Adipocyte (in vitro differentiated cells): ENCODE results near the gene ATAD3B.
"Not testable (repeated sequence)": the region's sequence is repeated elsewhere in the genome, so short reads cannot be mapped to it uniquely, and the experiment has no call there.

Experiments used
- DNase-seq: peaks from one replicate; pipeline ENCODE4 v3.0.0-alpha.2; 2015; ENCODE audit warnings: low read depth
- H3K27me3 ChIP-seq: replicated peaks from 2 replicates; pipeline ENCODE4 v1.7.0; 2013; ENCODE audit warnings: mild to moderate bottlenecking, low read length, moderate library complexity; ENCODE audit not compliant: control insufficient read depth, insufficient read depth
- H3K36me3 ChIP-seq: 2 replicates; pipeline ENCODE4 v1.7.0; 2013; ENCODE audit warnings: low read length, mild to moderate bottlenecking, moderate library complexity; ENCODE audit not compliant: control insufficient read depth, insufficient read depth, severe bottlenecking
- H3K4me1 ChIP-seq: 2 replicates; pipeline ENCODE4 v1.7.0; 2013; ENCODE audit warnings: mild to moderate bottlenecking, low read length, moderate library complexity; ENCODE audit not compliant: control insufficient read depth, insufficient read depth
- H3K4me3 ChIP-seq: 2 replicates; pipeline ENCODE4 v1.7.0; 2013; ENCODE audit warnings: mild to moderate bottlenecking, low read length, moderate library complexity
- H3K9ac ChIP-seq: 2 replicates; pipeline ENCODE4 v1.7.0; 2013; ENCODE audit warnings: mild to moderate bottlenecking, low read length, moderate library complexity
- H3K9me3 ChIP-seq: 2 replicates; pipeline ENCODE4 v1.7.0; 2013; ENCODE audit warnings: mild to moderate bottlenecking, low read length, moderate library complexity; ENCODE audit not compliant: control insufficient read depth

Gene ATAD3B

DNA sequence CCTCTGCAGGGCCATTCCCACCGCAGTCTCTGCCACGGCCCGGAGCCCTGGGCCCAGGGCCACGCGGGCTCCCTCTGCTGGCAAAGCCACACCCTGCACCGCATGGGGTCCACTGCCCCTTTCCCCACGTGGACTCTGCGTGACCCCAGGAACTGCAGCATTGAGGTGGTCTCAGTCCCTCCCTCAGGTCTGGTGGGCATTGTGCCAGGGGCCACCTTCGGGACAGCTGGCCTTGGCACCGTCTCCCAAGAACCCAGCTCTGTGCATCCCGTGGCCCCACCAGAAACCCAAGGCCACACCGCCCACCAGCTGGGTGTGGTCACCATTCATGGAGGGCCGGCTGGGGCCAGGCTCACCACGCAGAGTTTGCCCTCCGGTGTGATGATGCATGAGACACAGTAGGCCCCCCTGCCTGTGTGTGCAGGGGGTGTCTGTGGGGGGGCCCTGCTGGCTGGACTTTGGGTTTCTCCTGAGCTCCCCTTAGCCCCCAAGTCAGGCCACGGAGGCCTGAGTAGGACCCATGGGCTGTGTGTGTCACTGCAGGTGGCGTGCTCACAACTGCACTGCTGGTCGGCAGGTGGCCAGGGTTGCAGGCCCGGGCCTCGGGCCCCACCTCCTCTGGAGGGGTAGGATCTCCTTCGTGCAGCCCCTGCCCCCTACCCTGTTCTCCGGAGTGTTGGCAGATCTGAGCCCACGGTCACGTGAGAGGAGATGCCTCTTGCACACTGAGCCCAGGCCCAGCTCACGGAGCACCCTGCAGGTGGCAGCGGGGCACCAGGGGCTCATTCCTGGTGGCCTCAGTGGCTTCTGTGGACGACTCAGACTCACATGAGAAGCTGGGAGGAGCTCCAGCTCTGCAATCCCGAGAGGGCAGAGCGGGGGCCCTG is 30.3 kb upstream of the ATAD3B start:
- H3K4me3 ChIP-seq, result no peak overlapping the region
- peaks cover 7% of the 10 kb centered on the region for H3K4me1 ChIP-seq
- DNase-seq, result peak; percentile 65
- no peak overlapping the region for H3K9ac ChIP-seq
- no peaks in the 10 kb centered on the region for H3K9me3 ChIP-seq
- no peaks in the 10 kb centered on the region for H3K36me3 ChIP-seq
- H3K27me3 ChIP-seq, result no peaks in the 10 kb centered on the region

DNA sequence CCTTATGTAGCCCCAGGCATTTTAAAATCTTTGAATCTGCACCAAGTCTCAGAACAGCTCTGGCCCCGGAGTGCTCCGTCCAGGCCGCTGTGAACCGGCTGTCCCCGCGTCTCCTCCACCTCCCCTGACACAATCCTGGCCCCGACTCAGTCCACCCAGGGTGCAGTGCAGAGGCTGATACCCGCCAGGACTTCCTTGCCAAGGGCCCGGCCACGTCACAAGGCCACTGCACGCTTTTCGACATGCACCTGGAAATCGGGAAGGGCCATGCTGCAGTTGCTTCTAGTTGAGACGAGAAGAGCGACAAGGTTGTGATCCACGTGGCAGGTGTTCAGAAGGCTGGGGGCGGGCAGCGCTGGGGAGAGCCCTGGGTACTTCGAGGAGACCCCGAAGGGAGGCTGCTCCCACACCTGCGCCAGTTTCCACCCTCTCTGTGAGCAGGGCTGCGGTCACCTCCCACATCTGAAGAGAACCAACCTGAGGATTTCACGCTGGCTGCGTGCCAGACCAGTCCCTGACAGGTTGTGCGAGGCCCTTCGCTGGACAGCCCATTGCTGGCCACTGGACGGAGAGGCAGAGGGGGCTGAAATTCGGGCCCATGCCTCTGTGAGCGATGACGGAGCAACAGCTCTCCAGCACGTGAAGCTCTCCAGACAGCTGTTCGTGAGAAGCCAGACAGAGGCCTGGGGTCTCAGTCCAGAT is 29.3 kb upstream of the ATAD3B start:
- Histone ChIP-seq H3K27me3 (no peaks in the 10 kb centered on the region), H3K9me3 (no peaks in the 10 kb centered on the region), H3K4me3 (no peak overlapping the region), H3K36me3 (no peaks in the 10 kb centered on the region), H3K9ac (no peak overlapping the region), H3K4me1 (peaks cover 7% of the 10 kb centered on the region)
- no peak for DNase-seq

DNA sequence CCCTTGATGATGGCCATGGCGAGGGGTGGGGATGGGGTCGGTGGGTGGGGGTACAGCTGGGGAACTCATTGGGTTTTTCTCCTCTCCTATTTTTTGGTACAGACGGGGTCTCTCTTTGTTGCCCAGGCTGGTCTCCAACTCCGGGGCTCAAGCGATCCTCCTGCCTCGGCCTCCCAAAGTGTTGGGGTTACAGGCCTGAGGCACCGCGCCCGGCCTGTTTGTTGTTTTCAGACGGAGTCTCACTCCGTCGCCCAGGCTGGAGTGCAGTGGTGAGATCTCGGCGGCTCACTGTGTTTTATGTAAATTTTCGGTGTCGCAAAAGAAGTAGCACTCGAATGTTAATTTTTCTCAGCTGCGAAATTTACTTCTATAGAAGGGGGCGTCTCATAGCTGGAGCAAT is 24.9 kb upstream of the ATAD3B start:
- not testable (repeated sequence) for H3K4me1 ChIP-seq, H3K27me3 ChIP-seq, H3K36me3 ChIP-seq, H3K9me3 ChIP-seq, H3K4me3 ChIP-seq, H3K9ac ChIP-seq, DNase-seq

DNA sequence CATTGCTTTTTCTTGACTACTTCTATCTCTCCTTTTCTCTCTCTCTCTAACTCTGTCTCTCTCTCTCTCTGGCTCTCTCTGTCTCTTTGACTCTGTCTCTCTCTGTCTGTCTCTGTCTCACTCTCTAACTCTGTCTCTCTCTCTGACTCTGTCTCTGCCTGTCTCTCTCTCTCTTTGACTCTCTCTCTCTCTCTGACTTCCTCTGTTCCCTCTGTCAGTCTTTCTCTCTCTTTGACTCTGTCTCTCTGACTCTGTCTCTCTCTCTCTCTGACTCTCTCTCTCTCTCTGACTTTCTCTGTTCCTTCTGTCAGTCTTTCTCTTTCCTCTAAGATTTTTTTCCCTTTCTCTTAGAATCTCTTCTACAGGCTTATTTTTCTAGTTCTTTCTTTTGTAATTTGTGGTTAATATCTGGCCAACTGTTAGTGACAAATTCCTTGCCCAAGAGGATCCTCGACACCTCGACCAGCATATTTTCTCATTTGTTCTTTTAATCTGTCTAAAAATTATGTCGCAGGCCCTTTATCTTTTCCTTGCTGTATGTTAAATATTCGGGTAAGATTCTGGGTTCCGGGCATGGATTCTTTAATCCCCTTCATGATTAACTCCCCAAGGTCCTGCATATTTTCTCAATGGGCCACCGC is 22.3 kb upstream of the ATAD3B start, which contains the start of gene ATAD3C:
Gene ATAD3C (plus strand): TSS at position 591 of the 641 bp plus-strand sequence. CDS start 995 bp downstream, outside the sequence.
- no peaks in the 10 kb centered on the region for H3K9me3 ChIP-seq
- H3K36me3 ChIP-seq, result no peaks in the 10 kb centered on the region
- H3K4me3 ChIP-seq, result no peak within 1 kb of the TSS
- no peak within 1 kb of the TSS for H3K9ac ChIP-seq
- no peaks in the 10 kb centered on the region for H3K4me1 ChIP-seq
- DNase-seq, result no peak
- peaks cover 10% of the 10 kb centered on the region for H3K27me3 ChIP-seq

DNA sequence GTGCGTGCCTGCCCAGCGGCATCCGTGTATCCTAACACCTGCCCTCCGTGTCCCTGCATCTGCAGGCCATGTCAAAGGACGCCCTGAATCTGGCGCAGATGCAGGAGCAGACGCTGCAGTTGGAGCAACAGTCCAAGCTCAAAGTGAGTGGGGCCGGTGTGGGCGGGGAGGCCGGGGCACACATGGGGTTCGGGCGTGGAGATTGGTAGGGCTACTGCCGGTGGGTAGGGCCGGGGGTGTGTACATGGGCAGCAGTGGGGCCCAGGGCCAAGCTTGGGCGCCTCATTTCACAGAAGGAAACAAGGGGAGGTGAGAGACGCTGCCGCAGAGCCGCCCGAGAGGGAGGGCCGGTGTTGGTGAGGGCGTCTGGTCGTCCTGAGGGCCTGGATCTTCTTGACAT is 20.9 kb upstream of the ATAD3B start:
- DNase-seq, H3K9me3 ChIP-seq, H3K36me3 ChIP-seq, H3K4me1 ChIP-seq, H3K9ac ChIP-seq, H3K4me3 ChIP-seq, H3K27me3 ChIP-seq: not testable (repeated sequence)

DNA sequence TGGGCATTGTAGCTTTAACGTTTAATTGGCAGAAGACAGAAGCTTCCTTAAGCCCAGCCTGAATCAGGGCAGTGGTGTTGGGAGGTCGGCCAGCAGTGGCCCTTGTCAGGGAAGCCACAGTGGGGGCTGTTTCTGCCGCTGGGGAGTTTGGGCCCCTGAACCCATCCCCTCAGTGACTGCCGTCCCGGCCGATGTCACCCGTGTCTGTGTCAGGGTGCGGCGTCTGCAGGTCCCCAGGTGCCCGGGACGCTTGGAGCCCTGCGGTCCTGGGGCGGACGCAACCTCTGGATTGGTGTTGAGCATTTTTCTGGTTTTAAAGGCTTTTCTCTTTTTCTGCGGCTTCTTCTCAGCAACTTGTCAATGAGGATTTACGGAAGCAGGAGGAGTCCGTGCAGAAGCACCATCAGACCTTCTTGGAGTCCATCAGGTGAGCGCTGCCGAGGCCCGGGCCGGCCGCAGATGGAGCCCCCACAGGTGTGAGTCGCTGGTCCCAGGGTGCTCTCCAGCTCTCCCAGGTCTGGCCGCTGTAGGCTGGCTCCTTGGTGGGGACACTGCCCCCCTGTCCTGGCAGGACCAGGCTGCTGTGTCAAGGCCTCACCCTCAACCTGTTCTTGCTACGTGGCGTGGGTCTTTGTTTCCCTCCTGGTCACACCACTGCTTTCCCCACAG is 19.7 kb upstream of the ATAD3B start:
- Histone ChIP-seq H3K9me3 (no peaks in the 10 kb centered on the region), H3K9ac (no peak overlapping the region), H3K36me3 (no peaks in the 10 kb centered on the region), H3K27me3 (peaks cover 10% of the 10 kb centered on the region), H3K4me1 (no peaks in the 10 kb centered on the region), H3K4me3 (no peak overlapping the region)
- no peak for DNase-seq

- H3K9me3 ChIP-seq, H3K36me3 ChIP-seq, H3K9ac ChIP-seq, H3K27me3 ChIP-seq, H3K4me3 ChIP-seq, H3K4me1 ChIP-seq, DNase-seq: not testable (repeated sequence)
Measured at GRCh38 chr1:1452365-1452739, 19.2 kb upstream of the ATAD3B start.

- Histone ChIP-seq H3K9me3 (no peaks in the 10 kb centered on the region), H3K4me3 (no peak overlapping the region), H3K27me3 (peaks cover 10% of the 10 kb centered on the region), H3K36me3 (no peaks in the 10 kb centered on the region), H3K4me1 (no peaks in the 10 kb centered on the region), H3K9ac (no peak overlapping the region)
- DNase-seq, result no peak
Measured at GRCh38 chr1:1452882-1453281, 18.7 kb upstream of the ATAD3B start.

GRCh38 chr1:1454286-1455056 is 17.1 kb upstream of the ATAD3B start:
- not testable (repeated sequence) for DNase-seq, H3K9ac ChIP-seq

GRCh38 chr1:1455366-1455884 is 16.1 kb upstream of the ATAD3B start:
- Histone ChIP-seq H3K27me3 (no peaks in the 10 kb centered on the region), H3K4me3 (no peak overlapping the region), H3K9me3 (no peaks in the 10 kb centered on the region), H3K4me1 (no peaks in the 10 kb centered on the region), H3K9ac (no peak overlapping the region), H3K36me3 (no peaks in the 10 kb centered on the region)
- DNase-seq, result no peak

More at GRCh38 chr1:1454286-1455056, 17.1 kb upstream of the ATAD3B start:
- H3K27me3 ChIP-seq, H3K36me3 ChIP-seq, H3K9me3 ChIP-seq, H3K4me3 ChIP-seq, H3K4me1 ChIP-seq: not testable (repeated sequence)
